Measurements from ENCODE around the gene FGF10.

FGF10 gene

DNA sequence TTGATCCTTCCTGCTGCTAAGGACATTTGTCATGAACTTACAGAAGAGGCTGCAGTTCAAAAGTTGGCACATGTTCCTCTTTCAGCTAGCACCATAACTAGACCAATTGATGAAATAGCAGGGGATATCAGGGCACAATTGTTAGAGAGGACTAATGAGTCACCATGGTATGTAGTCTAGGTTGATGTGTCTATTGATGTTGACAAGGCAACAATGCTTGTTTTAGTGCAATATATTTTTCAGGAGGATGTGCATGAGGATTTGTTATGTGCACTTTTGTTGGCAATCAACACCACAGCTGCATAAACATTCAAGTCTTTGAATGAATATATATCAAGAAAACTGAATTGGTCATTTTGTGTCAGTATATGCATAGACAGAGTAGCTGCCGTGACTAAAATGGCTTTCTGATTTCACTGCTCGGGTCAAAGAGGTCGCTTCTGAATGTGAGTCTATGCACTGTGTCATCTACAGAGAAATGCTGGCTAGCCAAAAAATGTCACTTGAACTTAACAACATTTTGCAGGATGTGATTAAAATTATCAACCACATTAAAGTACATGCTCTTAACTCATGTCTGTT is 68.0 kb downstream of the FGF10 start:
- H3K9me3 Mint-ChIP-seq: no peaks in the 10 kb centered on the region
- no peaks in the 10 kb centered on the region for H3K36me3 Mint-ChIP-seq (ENCODE audit: low read depth)
- H3K4me3 Mint-ChIP-seq: no peak overlapping the region
- no peak overlapping the region for H3K27ac Mint-ChIP-seq
- H3K4me1 Mint-ChIP-seq (ENCODE audit: low read depth): no peaks in the 10 kb centered on the region
- H3K27me3 Mint-ChIP-seq: no peaks in the 10 kb centered on the region

DNA sequence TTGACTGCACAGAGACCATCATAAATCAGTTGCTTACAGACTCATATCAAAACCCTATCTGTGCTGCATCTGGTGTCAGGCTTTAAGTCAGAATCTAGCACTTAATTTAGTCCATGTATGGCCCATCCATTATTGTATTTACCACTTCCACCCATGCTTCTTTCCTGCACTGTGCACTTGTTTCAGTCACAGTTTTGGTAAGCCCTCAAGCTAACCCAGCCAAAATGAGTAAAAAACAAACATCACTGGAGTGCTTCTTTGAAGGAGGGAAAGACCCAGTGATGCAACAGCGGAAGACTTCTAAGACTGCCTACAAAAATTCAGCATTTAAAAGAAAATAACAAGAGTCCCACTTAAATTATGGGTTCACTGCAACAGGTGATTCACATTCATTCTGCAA is 69.0 kb downstream of the FGF10 start:
- H3K36me3 Mint-ChIP-seq (ENCODE audit: low read depth): no peaks in the 10 kb centered on the region
- no peaks in the 10 kb centered on the region for H3K9me3 Mint-ChIP-seq
- H3K4me3 Mint-ChIP-seq: no peak overlapping the region
- no peaks in the 10 kb centered on the region for H3K27me3 Mint-ChIP-seq
- no peak overlapping the region for H3K27ac Mint-ChIP-seq
- H3K4me1 Mint-ChIP-seq (ENCODE audit: low read depth): no peaks in the 10 kb centered on the region

DNA sequence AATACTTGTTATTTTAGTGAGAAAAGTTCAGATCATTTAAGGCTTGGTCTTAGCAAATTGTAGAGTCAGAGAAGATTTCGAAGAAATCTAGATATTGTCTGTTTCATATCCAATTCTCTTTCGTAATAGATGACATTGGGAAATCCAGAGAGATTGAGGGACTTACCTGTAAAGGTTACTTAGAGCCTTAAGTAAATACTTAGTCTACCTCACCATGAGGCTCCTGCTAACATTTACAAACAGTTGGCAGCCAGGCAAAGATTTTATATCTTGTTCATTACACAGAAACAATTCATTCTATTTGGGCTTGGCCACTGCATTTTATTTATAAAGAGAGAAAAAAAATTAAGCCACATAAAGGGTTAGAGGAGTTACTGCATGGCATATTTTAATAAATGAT is 70.3 kb downstream of the FGF10 start:
- no peak overlapping the region for H3K4me3 Mint-ChIP-seq
- H3K27ac Mint-ChIP-seq: no peak overlapping the region
- no peaks in the 10 kb centered on the region for H3K9me3 Mint-ChIP-seq
- H3K4me1 Mint-ChIP-seq (ENCODE audit: low read depth): no peaks in the 10 kb centered on the region
- no peaks in the 10 kb centered on the region for H3K27me3 Mint-ChIP-seq
- H3K36me3 Mint-ChIP-seq (ENCODE audit: low read depth): no peaks in the 10 kb centered on the region

DNA sequence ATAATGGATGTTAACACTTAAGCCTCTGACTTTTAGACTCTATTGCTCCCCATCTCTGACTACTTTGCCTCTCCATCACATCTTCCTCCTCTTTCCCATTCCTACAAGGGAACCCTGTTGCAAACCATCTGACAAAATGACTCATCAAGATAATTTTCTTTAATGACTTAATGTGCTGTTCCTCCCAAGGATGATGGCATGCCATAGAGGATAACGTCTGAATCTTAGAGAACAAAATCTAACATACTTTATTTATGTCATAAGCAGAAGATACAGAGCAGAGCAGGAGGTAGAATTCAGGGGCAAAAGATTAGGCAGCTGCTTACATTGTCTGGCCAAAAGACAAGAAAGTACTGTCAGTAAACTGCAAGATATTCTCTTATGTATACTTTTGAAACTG is 76.8 kb downstream of the FGF10 start:
- Mint-ChIP-seq H3K27ac (no peak overlapping the region), H3K4me1 (ENCODE audit: low read depth) (no peaks in the 10 kb centered on the region), H3K9me3 (peaks cover 4% of the 10 kb centered on the region), H3K27me3 (no peaks in the 10 kb centered on the region), H3K4me3 (no peak overlapping the region), H3K36me3 (ENCODE audit: low read depth) (no peaks in the 10 kb centered on the region)

DNA sequence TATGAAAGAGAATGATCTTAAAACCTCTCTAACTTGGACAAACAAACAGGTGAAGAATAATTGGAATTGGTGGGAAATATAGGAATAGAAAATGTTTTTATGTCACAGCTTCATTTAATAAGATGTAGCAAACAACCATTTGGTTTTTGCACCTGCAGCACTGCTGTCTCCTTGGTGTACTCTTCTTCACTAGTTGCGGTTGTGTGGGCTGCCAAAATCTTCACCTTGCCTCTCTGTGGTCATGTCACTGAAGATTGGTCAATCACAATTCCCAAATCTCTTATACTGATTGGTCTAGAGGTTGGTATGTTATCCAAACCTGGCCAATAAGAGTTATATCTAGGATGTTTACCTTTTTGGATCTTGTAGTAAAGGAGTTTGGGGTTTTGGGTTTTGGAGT is 88.7 kb downstream of the FGF10 start:
- Mint-ChIP-seq H3K27me3 (no peaks in the 10 kb centered on the region), H3K9me3 (no peaks in the 10 kb centered on the region), H3K4me3 (no peak overlapping the region), H3K36me3 (ENCODE audit: low read depth) (no peaks in the 10 kb centered on the region), H3K27ac (no peak overlapping the region), H3K4me1 (ENCODE audit: low read depth) (no peaks in the 10 kb centered on the region)

DNA sequence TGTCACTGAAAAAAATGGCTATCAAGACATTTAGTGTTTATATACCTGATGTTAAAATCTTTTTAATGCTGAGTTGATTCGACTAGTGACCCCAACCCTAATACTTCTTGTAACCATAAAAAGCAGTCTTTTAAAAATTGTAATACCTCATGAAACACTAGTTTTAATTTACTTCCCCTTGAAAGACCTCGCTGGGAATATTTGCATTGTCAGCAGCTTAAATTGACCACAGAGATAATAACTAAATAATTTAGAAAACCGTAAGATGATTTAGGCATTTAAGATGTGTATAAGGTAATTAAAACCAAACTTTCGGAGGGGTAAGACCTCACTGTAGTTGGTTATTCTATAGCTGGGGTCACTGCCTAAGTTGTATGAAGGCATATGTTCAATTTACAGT is 89.8 kb downstream of the FGF10 start:
- no peak overlapping the region for H3K4me3 Mint-ChIP-seq
- H3K36me3 Mint-ChIP-seq (ENCODE audit: low read depth): no peaks in the 10 kb centered on the region
- no peaks in the 10 kb centered on the region for H3K27me3 Mint-ChIP-seq
- H3K4me1 Mint-ChIP-seq (ENCODE audit: low read depth): no peaks in the 10 kb centered on the region
- no peaks in the 10 kb centered on the region for H3K9me3 Mint-ChIP-seq
- H3K27ac Mint-ChIP-seq: no peak overlapping the region

DNA sequence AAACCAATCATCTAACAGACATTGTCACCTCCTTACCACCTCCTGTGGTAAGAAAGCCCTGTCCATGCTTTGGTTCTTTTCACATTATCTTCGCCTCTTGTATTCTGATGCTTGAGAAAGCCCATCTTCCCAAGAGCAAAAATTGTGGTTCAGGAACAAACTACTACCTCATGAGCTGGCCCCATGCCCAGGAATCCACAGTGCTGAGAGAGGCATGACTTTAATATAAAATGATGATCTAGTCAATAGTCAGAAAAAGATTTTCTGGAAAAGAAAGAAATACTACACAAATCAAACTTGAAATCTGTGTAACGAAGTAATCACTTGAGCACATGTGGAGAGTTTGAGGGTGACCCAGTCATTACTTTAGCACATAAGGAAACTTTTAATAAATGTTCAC is 94.7 kb downstream of the FGF10 start:
- no peak overlapping the region for H3K4me3 Mint-ChIP-seq
- H3K4me1 Mint-ChIP-seq (ENCODE audit: low read depth): no peaks in the 10 kb centered on the region
- H3K27ac Mint-ChIP-seq: no peak overlapping the region
- no peaks in the 10 kb centered on the region for H3K27me3 Mint-ChIP-seq
- H3K9me3 Mint-ChIP-seq: no peaks in the 10 kb centered on the region
- H3K36me3 Mint-ChIP-seq (ENCODE audit: low read depth): no peaks in the 10 kb centered on the region

DNA sequence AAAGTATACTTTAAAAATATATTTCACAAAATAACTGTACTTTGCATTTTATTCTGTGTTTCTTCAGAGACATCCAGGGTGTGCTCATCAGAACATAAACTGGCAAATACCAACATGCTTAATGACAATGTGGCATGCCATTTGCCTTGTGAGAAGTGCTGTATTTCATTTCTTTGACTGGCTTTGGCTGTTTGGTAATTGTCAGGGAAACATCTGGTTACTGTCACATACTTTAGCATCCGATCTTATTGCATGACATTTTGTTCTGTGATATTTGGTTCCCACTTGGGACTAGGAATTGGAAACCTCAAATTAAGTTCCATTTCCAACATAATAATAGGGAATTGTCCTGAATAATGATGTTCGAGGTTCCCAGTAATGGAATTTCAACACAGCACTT is 96.5 kb downstream of the FGF10 start:
- H3K4me1 Mint-ChIP-seq (ENCODE audit: low read depth): no peaks in the 10 kb centered on the region
- no peak overlapping the region for H3K4me3 Mint-ChIP-seq
- no peaks in the 10 kb centered on the region for H3K27me3 Mint-ChIP-seq
- no peaks in the 10 kb centered on the region for H3K9me3 Mint-ChIP-seq
- H3K36me3 Mint-ChIP-seq (ENCODE audit: low read depth): no peaks in the 10 kb centered on the region
- H3K27ac Mint-ChIP-seq: no peak overlapping the region

DNA sequence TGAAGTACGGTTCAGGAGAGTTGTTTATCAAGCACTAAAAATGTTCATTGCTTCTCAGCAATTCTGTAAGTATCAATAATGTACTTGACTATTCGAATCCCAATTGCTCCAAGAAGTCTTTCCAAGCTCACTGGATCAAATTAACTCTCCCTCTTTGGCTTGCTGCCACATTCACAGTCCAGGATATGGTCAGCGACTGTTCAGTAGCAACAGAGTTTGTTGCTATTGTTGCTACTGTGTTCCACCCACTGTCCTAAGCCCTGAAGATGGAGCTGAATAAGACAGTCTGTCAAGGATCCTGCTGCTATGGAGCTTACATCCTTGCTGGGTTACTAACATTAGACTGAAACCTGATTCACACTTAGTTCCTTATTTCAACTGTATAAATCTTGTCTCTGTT is 110.8 kb downstream of the FGF10 start:
- Mint-ChIP-seq H3K27me3 (no peaks in the 10 kb centered on the region), H3K36me3 (ENCODE audit: low read depth) (no peaks in the 10 kb centered on the region), H3K9me3 (peaks cover 4% of the 10 kb centered on the region), H3K4me1 (ENCODE audit: low read depth) (no peaks in the 10 kb centered on the region), H3K27ac (no peak overlapping the region), H3K4me3 (no peak overlapping the region)

DNA sequence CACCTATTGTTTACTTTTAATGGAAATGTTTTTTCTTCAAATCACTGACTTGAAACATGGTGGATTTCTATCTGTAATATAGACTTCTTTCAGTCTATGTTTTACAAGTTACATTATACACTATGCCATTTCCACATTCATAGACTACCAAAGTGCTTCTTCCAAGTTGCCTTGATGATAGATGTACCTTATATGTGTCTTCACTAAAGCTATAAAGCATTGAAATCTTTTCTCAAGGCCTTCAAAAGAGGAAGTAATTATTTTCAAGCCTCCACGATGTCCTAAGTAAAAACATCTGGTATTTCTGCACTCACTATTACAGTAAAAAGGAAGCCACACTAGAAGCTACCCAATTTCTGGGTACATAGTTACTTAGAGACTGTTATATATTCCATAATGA is 113.3 kb downstream of the FGF10 start:
- H3K36me3 Mint-ChIP-seq (ENCODE audit: low read depth): no peaks in the 10 kb centered on the region
- no peak overlapping the region for H3K27ac Mint-ChIP-seq
- H3K4me1 Mint-ChIP-seq (ENCODE audit: low read depth): no peaks in the 10 kb centered on the region
- H3K4me3 Mint-ChIP-seq: no peak overlapping the region
- no peaks in the 10 kb centered on the region for H3K27me3 Mint-ChIP-seq
- peaks cover 13% of the 10 kb centered on the region for H3K9me3 Mint-ChIP-seq

DNA sequence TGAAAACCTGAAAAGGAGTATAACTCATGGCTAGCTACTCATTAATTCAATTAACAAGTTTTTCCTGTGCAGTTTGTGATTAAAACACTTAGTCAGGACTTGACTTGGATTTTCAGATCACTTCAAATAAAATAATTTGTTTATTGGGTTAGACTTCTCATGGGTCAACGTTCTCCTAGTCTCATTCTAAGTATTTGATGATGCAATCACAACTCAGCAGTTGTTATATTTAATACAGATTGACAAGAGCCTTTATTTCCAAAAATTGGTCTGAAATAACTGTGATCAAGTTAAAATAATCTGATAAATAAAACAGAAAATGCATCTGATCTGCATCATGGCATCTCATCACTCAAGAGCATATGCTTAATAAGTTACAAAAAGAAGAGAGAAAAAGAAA is 113.9 kb downstream of the FGF10 start:
- no peaks in the 10 kb centered on the region for H3K4me1 Mint-ChIP-seq (ENCODE audit: low read depth)
- H3K4me3 Mint-ChIP-seq: no peak overlapping the region

DNA sequence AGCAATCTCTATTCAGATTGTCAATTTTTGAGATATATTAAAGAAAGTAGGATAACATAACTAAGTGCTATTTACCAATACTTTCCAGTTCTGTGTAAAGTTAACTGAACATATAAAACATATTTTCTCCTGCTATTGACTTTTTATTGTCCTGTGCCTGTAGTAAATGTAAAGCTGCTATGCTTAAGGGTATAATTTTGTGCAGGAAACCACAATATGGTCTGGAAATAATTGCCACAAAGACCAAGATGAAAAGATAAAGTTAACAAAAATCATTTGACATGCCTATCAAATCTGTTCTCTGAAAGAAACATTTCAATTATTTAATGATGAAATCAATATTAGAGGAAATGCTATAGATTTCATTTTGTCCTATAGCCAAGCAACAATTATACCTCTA is 121.3 kb downstream of the FGF10 start:
- Mint-ChIP-seq H3K27ac (no peak overlapping the region), H3K36me3 (ENCODE audit: low read depth) (no peaks in the 10 kb centered on the region), H3K27me3 (no peaks in the 10 kb centered on the region), H3K9me3 (peaks cover 6% of the 10 kb centered on the region), H3K4me3 (no peak overlapping the region), H3K4me1 (ENCODE audit: low read depth) (no peaks in the 10 kb centered on the region)

More for the DNA sequence above, 113.9 kb downstream of the FGF10 start:
- no peaks in the 10 kb centered on the region for H3K36me3 Mint-ChIP-seq (ENCODE audit: low read depth)
- H3K27ac Mint-ChIP-seq: no peak overlapping the region
- H3K27me3 Mint-ChIP-seq: no peaks in the 10 kb centered on the region
- peaks cover 13% of the 10 kb centered on the region for H3K9me3 Mint-ChIP-seq

DNA sequence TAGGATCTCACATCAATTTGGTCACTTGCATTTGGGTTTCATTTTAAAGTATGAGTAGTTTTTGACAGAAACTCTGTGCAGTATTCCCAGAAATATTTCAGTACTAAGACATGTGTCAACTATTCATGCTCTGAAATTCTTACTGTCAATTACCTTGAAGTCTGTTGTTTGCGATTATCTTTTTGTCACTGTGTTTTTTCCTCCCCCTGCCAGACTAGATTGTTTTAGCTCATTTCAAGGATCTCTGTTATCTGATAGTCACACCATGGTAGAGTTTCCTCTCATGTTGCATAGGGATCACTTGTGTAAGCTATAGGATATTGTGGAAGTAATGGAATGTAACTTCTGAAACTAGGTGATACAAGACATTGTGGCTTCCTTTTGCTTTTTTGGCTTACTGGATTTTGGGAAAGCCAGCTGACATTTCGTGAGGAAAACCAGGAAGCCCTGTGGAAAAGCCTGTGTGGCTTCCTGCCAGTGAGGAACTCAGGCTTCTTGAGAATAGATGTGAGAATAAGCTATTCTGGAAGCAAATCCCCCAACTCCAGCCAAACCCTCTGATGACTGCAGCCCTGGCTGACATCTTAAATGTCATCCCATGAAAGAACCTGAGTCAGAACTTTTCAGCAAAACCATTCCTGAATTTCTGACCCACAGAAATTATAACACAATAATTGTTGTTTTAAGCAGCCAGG is 122.2 kb downstream of the FGF10 start:
- no peaks in the 10 kb centered on the region for H3K36me3 Mint-ChIP-seq (ENCODE audit: low read depth)
- no peak overlapping the region for H3K4me3 Mint-ChIP-seq
- peaks cover 6% of the 10 kb centered on the region for H3K9me3 Mint-ChIP-seq
- H3K27ac Mint-ChIP-seq: no peak overlapping the region
- no peaks in the 10 kb centered on the region for H3K27me3 Mint-ChIP-seq
- no peaks in the 10 kb centered on the region for H3K4me1 Mint-ChIP-seq (ENCODE audit: low read depth)

DNA sequence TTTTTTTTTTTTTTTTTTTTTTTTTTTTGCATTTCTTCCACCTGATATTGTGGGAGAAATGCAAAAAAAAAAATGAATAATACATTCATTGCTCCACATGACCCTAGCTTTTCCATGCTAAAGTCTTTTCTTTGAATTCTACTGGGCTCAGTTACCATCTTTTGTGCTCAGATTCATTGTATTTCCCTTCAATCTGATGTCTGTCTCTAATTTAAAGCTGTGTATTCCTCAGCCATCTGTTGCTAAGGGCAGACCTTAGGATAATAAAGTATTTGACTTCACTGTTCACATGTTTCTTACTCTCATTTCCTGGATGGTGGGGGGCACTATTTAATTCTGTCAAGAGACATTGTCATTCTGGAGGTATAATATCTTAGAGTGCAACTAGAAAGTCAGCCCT is 123.5 kb downstream of the FGF10 start:
- H3K27ac Mint-ChIP-seq: no peak overlapping the region
- no peaks in the 10 kb centered on the region for H3K27me3 Mint-ChIP-seq
- no peaks in the 10 kb centered on the region for H3K9me3 Mint-ChIP-seq
- no peaks in the 10 kb centered on the region for H3K4me1 Mint-ChIP-seq (ENCODE audit: low read depth)
- H3K36me3 Mint-ChIP-seq (ENCODE audit: low read depth): no peaks in the 10 kb centered on the region
- H3K4me3 Mint-ChIP-seq: no peak overlapping the region

DNA sequence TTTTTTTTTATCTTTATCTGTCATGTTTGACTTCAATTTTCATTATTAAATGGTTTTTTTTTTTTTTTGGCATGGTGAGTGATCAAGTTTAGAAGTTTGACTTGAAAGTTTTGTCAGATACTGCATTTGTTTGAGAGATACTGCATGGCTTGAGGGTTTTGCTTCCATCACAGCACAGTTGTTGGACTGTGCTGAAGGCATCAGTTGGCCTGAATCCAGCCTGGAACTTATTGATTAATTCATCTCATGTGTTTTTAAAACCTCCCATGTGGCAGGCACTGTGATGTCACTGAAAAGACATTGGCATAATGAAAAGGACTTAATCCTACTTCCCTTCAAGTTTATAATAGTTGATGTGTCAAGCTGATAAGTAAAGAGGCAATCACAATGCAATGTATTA is 128.4 kb downstream of the FGF10 start:
- no peaks in the 10 kb centered on the region for H3K27me3 Mint-ChIP-seq

More for the DNA sequence above, 128.4 kb downstream of the FGF10 start:
- no peaks in the 10 kb centered on the region for H3K9me3 Mint-ChIP-seq
- no peak overlapping the region for H3K4me3 Mint-ChIP-seq
- no peaks in the 10 kb centered on the region for H3K4me1 Mint-ChIP-seq (ENCODE audit: low read depth)
- H3K27ac Mint-ChIP-seq: no peak overlapping the region
- H3K36me3 Mint-ChIP-seq (ENCODE audit: low read depth): no peaks in the 10 kb centered on the region
